ENCODE measurements around the gene NPHS1.
A peak's percentile ranks its signal among the peaks of the same experiment; 100 is the strongest.

Gene NPHS1

DNA sequence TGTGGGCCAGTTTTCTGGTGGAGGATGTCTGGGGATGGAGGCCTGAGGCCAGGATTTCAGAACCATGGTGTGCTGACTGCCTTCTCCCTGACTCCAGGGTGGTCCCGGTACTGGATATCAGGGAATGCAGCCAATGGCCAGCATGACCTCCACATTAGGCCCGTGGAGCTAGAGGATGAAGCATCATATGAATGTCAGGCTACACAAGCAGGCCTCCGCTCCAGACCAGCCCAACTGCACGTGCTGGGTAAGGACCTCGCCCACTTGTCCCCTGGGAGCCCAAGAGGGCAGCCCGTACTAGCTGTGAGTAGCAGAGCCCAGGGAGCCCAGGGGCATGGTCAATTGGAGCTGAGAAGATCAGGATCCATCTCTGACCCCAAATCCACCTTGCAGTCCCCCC is 6.0 kb upstream of the NPHS1 start:
- FAIRE-seq: no peak
- no peak for TF ChIP-seq CTCF (IDR thresholded peaks at IDR 0.05; ENCODE audit: insufficient read depth, missing control alignments)
- DNase-seq (ENCODE audit: insufficient read length, low spot score): no peak

DNA sequence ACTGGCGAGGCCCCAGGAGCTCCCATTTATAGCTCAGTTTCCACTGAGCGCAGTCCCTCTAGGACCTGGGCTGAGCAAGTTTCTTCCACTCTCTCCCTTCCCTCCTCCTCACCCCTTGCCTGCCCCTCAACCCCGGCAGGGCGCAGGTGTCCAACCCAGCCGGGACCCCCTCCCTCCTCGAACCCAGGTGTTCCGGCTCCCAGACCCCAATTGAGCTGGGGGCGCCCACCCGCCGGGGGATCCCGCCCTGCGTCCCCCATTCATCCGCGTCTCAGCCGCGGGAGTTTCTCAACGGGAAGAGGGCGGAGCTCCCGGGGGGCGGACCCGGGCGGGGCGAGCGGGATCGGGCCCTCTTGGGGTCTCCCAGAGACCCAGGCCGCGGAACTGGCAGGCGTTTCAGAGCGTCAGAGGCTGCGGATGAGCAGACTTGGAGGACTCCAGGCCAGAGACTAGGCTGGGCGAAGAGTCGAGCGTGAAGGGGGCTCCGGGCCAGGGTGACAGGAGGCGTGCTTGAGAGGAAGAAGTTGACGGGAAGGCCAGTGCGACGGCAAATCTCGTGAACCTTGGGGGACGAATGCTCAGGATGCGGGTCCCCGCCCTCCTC is 4.3 kb upstream of the NPHS1 start, which contains the start of gene KIRREL2:
Gene KIRREL2, plus strand, starts transcription at position 366 of the 604 bp plus-strand sequence. Its CDS starts 209 bp downstream, at position 575.
- FAIRE-seq (no peak), DNase-seq (ENCODE audit: insufficient read length, low spot score) (peak; percentile 68)
- TF ChIP-seq CTCF (IDR thresholded peaks at IDR 0.05; ENCODE audit: insufficient read depth, missing control alignments): no peak

GRCh38 chr19:35853038-35853756 is 893 bp upstream of the NPHS1 start:
- DNase-seq (ENCODE audit: insufficient read length, low spot score) (no peak), FAIRE-seq (no peak)
- no peak for TF ChIP-seq CTCF (IDR thresholded peaks at IDR 0.05; ENCODE audit: insufficient read depth, missing control alignments)

GRCh38 chr19:35851213-35852028 is 883 bp downstream of the NPHS1 start:
- no peak for FAIRE-seq
- peak; percentile 25 for TF ChIP-seq CTCF (IDR thresholded peaks at IDR 0.05; ENCODE audit: insufficient read depth, missing control alignments)
- DNase-seq (ENCODE audit: insufficient read length, low spot score): no peak

- TF ChIP-seq CTCF (IDR thresholded peaks at IDR 0.05; ENCODE audit: insufficient read depth, missing control alignments): no peak
- DNase-seq (ENCODE audit: insufficient read length, low spot score) (no peak), FAIRE-seq (no peak)
Measured at GRCh38 chr19:35848919-35849505, 3.3 kb downstream of the NPHS1 start.

- no peak for TF ChIP-seq CTCF (IDR thresholded peaks at IDR 0.05; ENCODE audit: insufficient read depth, missing control alignments)
- no peak for FAIRE-seq
- DNase-seq (ENCODE audit: insufficient read length, low spot score): no peak
Measured at GRCh38 chr19:35848486-35848885, 3.8 kb downstream of the NPHS1 start.

Data from D721Med (cell line).